Measurements from ENCODE around the gene PAFAH2.

The PAFAH2 gene

GRCh38 chr1:26031196-26031595 lies 33.3 kb upstream of the PAFAH2 start:
- DNase-seq = no peak

GRCh38 chr1:26029864-26030481 lies 32.1 kb upstream of the PAFAH2 start:
- DNase-seq = peak in 1 of 3 donors; percentile 30

GRCh38 chr1:26029054-26029863 lies 31.4 kb upstream of the PAFAH2 start:
- no peak for DNase-seq

- no peak for DNase-seq
Observed at GRCh38 chr1:26028490-26028980, 30.7 kb upstream of the PAFAH2 start.

GRCh38 chr1:26027716-26028489 lies 30.0 kb upstream of the PAFAH2 start:
- DNase-seq = peak; percentile 76 to 82 (median 79)

GRCh38 chr1:26025517-26025916 lies 27.7 kb upstream of the PAFAH2 start:
- no peak for DNase-seq

- DNase-seq = no peak
Observed at GRCh38 chr1:26025060-26025459, 27.2 kb upstream of the PAFAH2 start.

GRCh38 chr1:26023826-26024225 lies 26.0 kb upstream of the PAFAH2 start:
- no peak for DNase-seq

GRCh38 chr1:26023009-26023408 lies 25.1 kb upstream of the PAFAH2 start:
- no peak for DNase-seq

GRCh38 chr1:26022404-26022779 lies 24.5 kb upstream of the PAFAH2 start:
- DNase-seq = peak in 1 of 3 donors; percentile 32

GRCh38 chr1:26021647-26022403 lies 24.0 kb upstream of the PAFAH2 start, which contains the start of gene EXTL1:
EXTL1 (plus strand) TSS chr1:26021775; CDS start chr1:26022647, 872 bp downstream.
- DNase-seq = no peak

GRCh38 chr1:26020941-26021646 lies 23.2 kb upstream of the PAFAH2 start:
- DNase-seq = peak in 2 of 3 donors; percentile 28 to 34

- peak in 1 of 3 donors; percentile 38 for DNase-seq
Observed at GRCh38 chr1:26020330-26020768, 22.5 kb upstream of the PAFAH2 start.

- DNase-seq = no peak
Observed at GRCh38 chr1:26019641-26020315, 21.9 kb upstream of the PAFAH2 start.

- no peak for DNase-seq
Observed at GRCh38 chr1:26017606-26018005, 19.7 kb upstream of the PAFAH2 start.

GRCh38 chr1:26016953-26017545 lies 19.2 kb upstream of the PAFAH2 start:
- DNase-seq = peak in 2 of 3 donors; percentile 30 to 48

GRCh38 chr1:26016258-26016952 lies 18.5 kb upstream of the PAFAH2 start:
- DNase-seq = peak in 2 of 3 donors; percentile 44 to 57

GRCh38 chr1:26015358-26015757 lies 17.5 kb upstream of the PAFAH2 start:
- DNase-seq = peak; percentile 92 to 96 (median 94)

- DNase-seq = no peak
Observed at GRCh38 chr1:26014179-26014578, 16.3 kb upstream of the PAFAH2 start.

GRCh38 chr1:26012864-26013263 lies 15.0 kb upstream of the PAFAH2 start:
- no peak for DNase-seq
